CD4-positive, alpha-beta T cell treated with Interleukin-6 at 100 ng/mL for 8 hours (primary cell): ENCODE measurements around the gene SMARCC1.
"Not testable (repeated sequence)": the region's sequence is repeated elsewhere in the genome, so short reads cannot be mapped to it uniquely, and the experiment has no call there.

ENCODE experiments used
- DNase-seq: peaks from one replicate; pipeline ENCODE4 v3.0.0-alpha.2; 2020; ENCODE audit warnings: mixed read lengths, low spot score

SMARCC1 gene

GRCh38 chr3:47781685-47782445 is at the start of gene SMARCC1:
Gene SMARCC1, minus strand, starts transcription at chr3:47781893. Its CDS starts 96 bp downstream, at chr3:47781797.
- peak; percentile 97 for DNase-seq

- not testable (repeated sequence) for DNase-seq
Measured at GRCh38 chr3:47829482-47829881, 47.8 kb upstream of the SMARCC1 start.

GRCh38 chr3:47825590-47825989 is 43.9 kb upstream of the SMARCC1 start:
- DNase-seq: no peak

- peak; percentile 69 for DNase-seq
Measured at GRCh38 chr3:47824541-47825473, 43.1 kb upstream of the SMARCC1 start.

- DNase-seq: no peak
Measured at GRCh38 chr3:47817609-47818008, 35.9 kb upstream of the SMARCC1 start.

GRCh38 chr3:47813551-47814177 is 32.0 kb upstream of the SMARCC1 start:
- DNase-seq: no peak

GRCh38 chr3:47804577-47804976 is 22.9 kb upstream of the SMARCC1 start:
- no peak for DNase-seq

GRCh38 chr3:47803480-47804025 is 21.9 kb upstream of the SMARCC1 start:
- no peak for DNase-seq

GRCh38 chr3:47802734-47803479 is 21.2 kb upstream of the SMARCC1 start, which contains the start of gene DHX30:
Gene DHX30, plus strand, starts transcription at chr3:47803138. Its CDS starts 7,546 bp downstream, at chr3:47810684.
- DNase-seq: peak; percentile 79

GRCh38 chr3:47799733-47800132 is 18.0 kb upstream of the SMARCC1 start:
- no peak for DNase-seq

GRCh38 chr3:47794544-47794943 is 12.9 kb upstream of the SMARCC1 start:
- DNase-seq: no peak

GRCh38 chr3:47792699-47793098 is 11.0 kb upstream of the SMARCC1 start:
- DNase-seq: no peak

- no peak for DNase-seq
Measured at GRCh38 chr3:47791193-47791855, 9.6 kb upstream of the SMARCC1 start.

- no peak for DNase-seq
Measured at GRCh38 chr3:47783673-47784072, 2.0 kb upstream of the SMARCC1 start.

GRCh38 chr3:47782446-47783308 is 984 bp upstream of the SMARCC1 start:
- no peak for DNase-seq

- DNase-seq: peak; percentile 38
Measured at GRCh38 chr3:47780741-47781684, 680 bp downstream of the SMARCC1 start.

- DNase-seq: no peak
Measured at GRCh38 chr3:47778746-47779145, 2.9 kb downstream of the SMARCC1 start.

GRCh38 chr3:47772788-47773187 is 8.9 kb downstream of the SMARCC1 start:
- DNase-seq: no peak

GRCh38 chr3:47772047-47772446 is 9.6 kb downstream of the SMARCC1 start:
- no peak for DNase-seq
